GM12878 (cell line): Measurements from ENCODE around the gene FAM8A1. TPM values are rescaled to one million over a fixed set of nuclear protein-coding genes. Genes with fewer than 3 reads are reported as not detected.

Experiments used
- EP300 ChIP-seq, 2 experiments: fragments of 150-350 bp in 1 of 2; IDR thresholded peaks; 2 replicates each; pipeline ENCODE4 v1.6.1; 2011 to 2012; ENCODE audit warnings: low read depth in 2 of 2, low read length in 2 of 2, borderline replicate concordance in 1 of 2, improper control_type of control experiment in 1 of 2, inconsistent platforms in 1 of 2; ENCODE audit not compliant: control insufficient read depth in 1 of 2
- GATAD2B ChIP-seq: fragments of 450-650 bp; conservative IDR thresholded peaks from 2 replicates; pipeline ENCODE4 v1.6.1; 2017; ENCODE audit warnings: low read depth, mild to moderate bottlenecking, moderate library complexity
- NFIC ChIP-seq: IDR thresholded peaks from 2 replicates; pipeline ENCODE4 v1.6.1; 2012; ENCODE audit warnings: low read depth, mild to moderate bottlenecking, inconsistent platforms, low read length, moderate library complexity
- PAX5 ChIP-seq: IDR thresholded peaks from 2 replicates; pipeline ENCODE4 v1.6.1; 2011; ENCODE audit warnings: low read depth, low read length, borderline replicate concordance
- RB1 ChIP-seq: fragments of 450-650 bp; formaldehyde crosslinking; IDR thresholded peaks from 2 replicates; pipeline ENCODE4 v1.6.1; 2017; ENCODE audit warnings: mild to moderate bottlenecking, borderline replicate concordance
- ZBTB33 ChIP-seq: fragments of 450-650 bp; IDR thresholded peaks from 2 replicates; pipeline ENCODE4 v1.6.1; 2017; ENCODE audit warnings: mild to moderate bottlenecking
- ZNF207 ChIP-seq: fragments of 450-650 bp; IDR thresholded peaks from 2 replicates; pipeline ENCODE4 v1.6.1; 2014; ENCODE audit warnings: antibody characterized with exemption, mild to moderate bottlenecking, borderline replicate concordance
- polyA plus RNA-seq, 11 experiments: library from polyadenylated mRNA; depleted of rRNA in 4 of 11; unstranded in 6 of 11; stranded (reverse) in 5 of 11; fragments of >200 nt; fragmentation: Nextera tagmentation in 4 of 11; fragmentation: Illumina TruSeq in 1 of 11; extraction: Ambion mirVana in 4 of 11; extraction: Trizol in 1 of 11; gene quantifications; 1 replicate in 1 of 11; 2 replicates in 10 of 11; pipeline versions ENCODE4 v1.2.1 to v1.2.3, GENCODE V29; 2011 to 2016; ENCODE audit warnings: inconsistent platforms in 2 of 11, missing spikeins in 2 of 11, low read depth in 1 of 11
- total RNA-seq, 4 experiments: library from RNA; depleted of rRNA in 3 of 4; stranded (reverse); fragments of >200 nt in 3 of 4; fragmentation: Illumina TruSeq in 1 of 4; extraction: Trizol in 1 of 4; gene quantifications; 2 replicates each; pipeline versions ENCODE4 v1.2.1 to v1.2.3, GENCODE V29; 2013 to 2021
- TF ChIP-seq, protein P1 (sequence below): fragments of 450-650 bp; IDR thresholded peaks from 2 replicates; pipeline ENCODE4 v1.6.1; 2017; ENCODE audit warnings: mild to moderate bottlenecking, moderate library complexity
- TF ChIP-seq, protein P2 (sequence below): fragments of 150-350 bp; IDR thresholded peaks from 2 replicates; pipeline ENCODE4 v1.6.1; 2014; ENCODE audit warnings: mild to moderate bottlenecking, low read depth, low read length

FAM8A1 gene
- total and polyA plus RNA-seq, 10 of the 15 experiments (the other 5 are each of a cell fraction or from before 2014, with no cell fraction given) = 1.4 to 7.4 (median 3.6) TPM

- TF ChIP-seq NFIC (no peak), RB1 (no peak), ZNF207 (no peak), PAX5 (no peak), EP300 (IDR thresholded peaks at IDR 0.05; ENCODE audit: borderline replicate concordance in 1 of 2, control insufficient read depth in 1 of 2, low read depth in 2 of 2, low read length in 2 of 2) (no peak), GATAD2B (no peak), ZBTB33 (no peak)
- TF ChIP-seq, protein P1, sequence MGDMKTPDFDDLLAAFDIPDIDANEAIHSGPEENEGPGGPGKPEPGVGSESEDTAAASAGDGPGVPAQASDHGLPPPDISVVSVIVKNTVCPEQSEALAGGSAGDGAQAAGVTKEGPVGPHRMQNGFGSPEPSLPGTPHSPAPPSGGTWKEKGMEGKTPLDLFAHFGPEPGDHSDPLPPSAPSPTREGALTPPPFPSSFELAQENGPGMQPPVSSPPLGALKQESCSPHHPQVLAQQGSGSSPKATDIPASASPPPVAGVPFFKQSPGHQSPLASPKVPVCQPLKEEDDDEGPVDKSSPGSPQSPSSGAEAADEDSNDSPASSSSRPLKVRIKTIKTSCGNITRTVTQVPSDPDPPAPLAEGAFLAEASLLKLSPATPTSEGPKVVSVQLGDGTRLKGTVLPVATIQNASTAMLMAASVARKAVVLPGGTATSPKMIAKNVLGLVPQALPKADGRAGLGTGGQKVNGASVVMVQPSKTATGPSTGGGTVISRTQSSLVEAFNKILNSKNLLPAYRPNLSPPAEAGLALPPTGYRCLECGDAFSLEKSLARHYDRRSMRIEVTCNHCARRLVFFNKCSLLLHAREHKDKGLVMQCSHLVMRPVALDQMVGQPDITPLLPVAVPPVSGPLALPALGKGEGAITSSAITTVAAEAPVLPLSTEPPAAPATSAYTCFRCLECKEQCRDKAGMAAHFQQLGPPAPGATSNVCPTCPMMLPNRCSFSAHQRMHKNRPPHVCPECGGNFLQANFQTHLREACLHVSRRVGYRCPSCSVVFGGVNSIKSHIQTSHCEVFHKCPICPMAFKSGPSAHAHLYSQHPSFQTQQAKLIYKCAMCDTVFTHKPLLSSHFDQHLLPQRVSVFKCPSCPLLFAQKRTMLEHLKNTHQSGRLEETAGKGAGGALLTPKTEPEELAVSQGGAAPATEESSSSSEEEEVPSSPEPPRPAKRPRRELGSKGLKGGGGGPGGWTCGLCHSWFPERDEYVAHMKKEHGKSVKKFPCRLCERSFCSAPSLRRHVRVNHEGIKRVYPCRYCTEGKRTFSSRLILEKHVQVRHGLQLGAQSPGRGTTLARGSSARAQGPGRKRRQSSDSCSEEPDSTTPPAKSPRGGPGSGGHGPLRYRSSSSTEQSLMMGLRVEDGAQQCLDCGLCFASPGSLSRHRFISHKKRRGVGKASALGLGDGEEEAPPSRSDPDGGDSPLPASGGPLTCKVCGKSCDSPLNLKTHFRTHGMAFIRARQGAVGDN = no peak
- TF ChIP-seq, protein P2, sequence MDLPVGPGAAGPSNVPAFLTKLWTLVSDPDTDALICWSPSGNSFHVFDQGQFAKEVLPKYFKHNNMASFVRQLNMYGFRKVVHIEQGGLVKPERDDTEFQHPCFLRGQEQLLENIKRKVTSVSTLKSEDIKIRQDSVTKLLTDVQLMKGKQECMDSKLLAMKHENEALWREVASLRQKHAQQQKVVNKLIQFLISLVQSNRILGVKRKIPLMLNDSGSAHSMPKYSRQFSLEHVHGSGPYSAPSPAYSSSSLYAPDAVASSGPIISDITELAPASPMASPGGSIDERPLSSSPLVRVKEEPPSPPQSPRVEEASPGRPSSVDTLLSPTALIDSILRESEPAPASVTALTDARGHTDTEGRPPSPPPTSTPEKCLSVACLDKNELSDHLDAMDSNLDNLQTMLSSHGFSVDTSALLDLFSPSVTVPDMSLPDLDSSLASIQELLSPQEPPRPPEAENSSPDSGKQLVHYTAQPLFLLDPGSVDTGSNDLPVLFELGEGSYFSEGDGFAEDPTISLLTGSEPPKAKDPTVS = no peak
Observed at GRCh38 chr6:17633465-17634188, 33.5 kb downstream of the FAM8A1 start (continued).
